Neural cell (in vitro differentiated cells): ENCODE measurements around the gene ACOX1. TPM values are rescaled to one million over a fixed set of nuclear protein-coding genes. Genes with fewer than 3 reads are reported as not detected.

Source experiments
- H2AFZ ChIP-seq: fragments of 200-600, 300-800 bp; sonication (generic), shearing (Covaris generic); 2 replicates; pipeline ENCODE4 v1.6.0; 2014; ENCODE audit warnings: low read depth, mild to moderate bottlenecking, antibody characterized with exemption, low read length, moderate library complexity
- H3F3A ChIP-seq: fragments of 200-600 bp; shearing (Covaris generic); 2 replicates; pipeline ENCODE4 v1.6.1; 2016; ENCODE audit warnings: mild to moderate bottlenecking, moderate library complexity, mixed read lengths, antibody characterized with exemption, low read length; ENCODE audit not compliant: insufficient read depth, poor library complexity, severe bottlenecking
- H3K27ac ChIP-seq: fragments of 200-600, 300-800 bp; sonication (generic), shearing (Covaris generic); 2 replicates; pipeline ENCODE4 v1.5.1; 2014; ENCODE audit warnings: mild to moderate bottlenecking, low read length, moderate library complexity
- H3K27me3 ChIP-seq: fragments of 300-800, 200-600 bp; sonication (generic), shearing (Covaris generic); 2 replicates; pipeline ENCODE4 v1.6.0; 2014; ENCODE audit warnings: mild to moderate bottlenecking, low read depth, low read length, moderate library complexity; ENCODE audit not compliant: insufficient read depth
- H3K36me3 ChIP-seq: fragments of 300-800, 200-600 bp; sonication (generic), shearing (Covaris generic); 2 replicates; pipeline ENCODE4 v1.5.1; 2014; ENCODE audit warnings: mild to moderate bottlenecking, antibody characterized with exemption, low read length, moderate library complexity; ENCODE audit not compliant: insufficient read depth
- H3K4me2 ChIP-seq: fragments of 300-800, 200-600 bp; sonication (generic), shearing (Covaris generic); 2 replicates; pipeline ENCODE4 v1.6.0; 2014; ENCODE audit warnings: mild to moderate bottlenecking, low read length
- H3K4me3 ChIP-seq: fragments of 300-800, 200-600 bp; sonication (generic), shearing (Covaris generic); 2 replicates; pipeline ENCODE4 v1.5.1; 2014; ENCODE audit warnings: mild to moderate bottlenecking, low read length, moderate library complexity
- H3K79me2 ChIP-seq: fragments of 200-600 bp; shearing (Covaris generic); replicated peaks from 2 replicates; pipeline ENCODE4 v1.6.0; 2014; ENCODE audit warnings: mild to moderate bottlenecking, low read length, moderate library complexity; ENCODE audit not compliant: insufficient read depth
- H3K9ac ChIP-seq: fragments of 300-800, 200-600 bp; sonication (generic), shearing (Covaris generic); 2 replicates; pipeline ENCODE4 v1.6.1; 2016; ENCODE audit warnings: mild to moderate bottlenecking, low read length, mixed read lengths
- H3K9me2 ChIP-seq: fragments of 200-600 bp; shearing (Covaris generic); 2 replicates; pipeline ENCODE4 v1.6.1; 2016; ENCODE audit warnings: mild to moderate bottlenecking, low read length, mixed read lengths; ENCODE audit not compliant: insufficient read depth
- H3K9me3 ChIP-seq: fragments of 200-600, 300-800 bp; sonication (generic), shearing (Covaris generic); 2 replicates; pipeline ENCODE4 v1.6.1; 2016; ENCODE audit warnings: mild to moderate bottlenecking, mixed run types, low read length, moderate library complexity, mixed read lengths
- H4K20me1 ChIP-seq: fragments of 200-600 bp; shearing (Covaris generic); 2 replicates; pipeline ENCODE4 v1.6.1; 2016; ENCODE audit warnings: mild to moderate bottlenecking, mixed run types; ENCODE audit not compliant: insufficient read depth
- CTCF ChIP-seq: fragments of 450-650 bp; IDR thresholded peaks from 2 replicates; pipeline ENCODE4 v1.5.1; 2014; ENCODE audit warnings: antibody characterized with exemption, mild to moderate bottlenecking, moderate library complexity; ENCODE audit not compliant: poor library complexity, severe bottlenecking
- EP300 ChIP-seq: fragments of 450-650 bp; conservative IDR thresholded peaks from 2 replicates; pipeline ENCODE4 v1.6.1; 2014; ENCODE audit warnings: antibody characterized with exemption, mild to moderate bottlenecking, moderate library complexity; ENCODE audit not compliant: poor library complexity, severe bottlenecking
- EZH2 ChIP-seq: fragments of 200-600, 300-800 bp; shearing (Covaris generic), sonication (generic); IDR thresholded peaks from 2 replicates; pipeline ENCODE4 v1.6.1; 2014; ENCODE audit warnings: antibody characterized with exemption, low read length, borderline replicate concordance, mild to moderate bottlenecking; ENCODE audit not compliant: insufficient read depth, poor library complexity, severe bottlenecking
- MXI1 ChIP-seq: fragments of 450-650 bp; conservative IDR thresholded peaks from 2 replicates; pipeline ENCODE4 v1.6.1; 2014; ENCODE audit warnings: antibody characterized with exemption, mild to moderate bottlenecking; ENCODE audit not compliant: poor library complexity, severe bottlenecking
- POLR2AphosphoS5 ChIP-seq: IDR thresholded peaks from 2 replicates; pipeline ENCODE4 v1.6.1; 2012
- RAD21 ChIP-seq: fragments of 450-650 bp; conservative IDR thresholded peaks from 2 replicates; pipeline ENCODE4 v1.6.1; 2014; ENCODE audit warnings: antibody characterized with exemption, mild to moderate bottlenecking, moderate library complexity
- REST ChIP-seq: IDR thresholded peaks from 2 replicates; pipeline ENCODE4 v1.6.1; 2012; ENCODE audit warnings: borderline replicate concordance
- SMC3 ChIP-seq: fragments of 450-650 bp; conservative IDR thresholded peaks from 2 replicates; pipeline ENCODE4 v1.6.1; 2014; ENCODE audit warnings: antibody characterized with exemption, mild to moderate bottlenecking, moderate library complexity; ENCODE audit not compliant: poor library complexity
- TAF1 ChIP-seq: IDR thresholded peaks from 2 replicates; pipeline ENCODE4 v1.6.1; 2012; ENCODE audit warnings: low read depth
- polyA plus RNA-seq: library from polyadenylated mRNA; depleted of rRNA; stranded (reverse); fragments of >200 nt; gene quantifications from 2 replicates; pipeline ENCODE4 v1.2.3, GENCODE V29; 2014

ACOX1 gene
- polyA plus RNA-seq, 1 donor from 2014 or later = 31.2 TPM

- no peak overlapping the region for H3K4me2 ChIP-seq
- no peaks in the 10 kb centered on the region for H3K36me3 ChIP-seq
- H3K27me3 ChIP-seq = no peaks in the 10 kb centered on the region
- H3K79me2 ChIP-seq = no peaks in the 10 kb centered on the region
- H3K9me3 ChIP-seq = no peaks in the 10 kb centered on the region
- no peak overlapping the region for H3K27ac ChIP-seq
- H3K9me2 ChIP-seq = no peaks in the 10 kb centered on the region
- H2AFZ ChIP-seq = no peak overlapping the region
- H4K20me1 ChIP-seq = no peaks in the 10 kb centered on the region
- H3K4me3 ChIP-seq = no peak overlapping the region
- no peak overlapping the region for H3K9ac ChIP-seq
- no peaks in the 10 kb centered on the region for H3F3A ChIP-seq
- TF ChIP-seq CTCF (no peak), POLR2AphosphoS5 (no peak), SMC3 (no peak), TAF1 (no peak)
Measured at GRCh38 chr17:75921596-75921995, 57.4 kb downstream of the ACOX1 start.

GRCh38 chr17:75920045-75920560 is 58.9 kb downstream of the ACOX1 start:
- Histone ChIP-seq H4K20me1 (no peaks in the 10 kb centered on the region), H3K9me3 (no peaks in the 10 kb centered on the region), H3K9ac (no peak overlapping the region), H3K27ac (no peak overlapping the region), H3K4me2 (no peak overlapping the region), H3K9me2 (no peaks in the 10 kb centered on the region), H3K4me3 (no peak overlapping the region), H2AFZ (no peak overlapping the region), H3K36me3 (no peaks in the 10 kb centered on the region), H3K27me3 (no peaks in the 10 kb centered on the region), H3F3A (no peaks in the 10 kb centered on the region), H3K79me2 (no peaks in the 10 kb centered on the region)
- TF ChIP-seq REST (no peak), EP300 (no peak)

- no peak overlapping the region for H3K4me2 ChIP-seq
- H3K36me3 ChIP-seq = no peaks in the 10 kb centered on the region
- H3K27ac ChIP-seq = no peak overlapping the region
Measured at GRCh38 chr17:75919611-75920010, 59.4 kb downstream of the ACOX1 start.

More at GRCh38 chr17:75919611-75920010, 59.4 kb downstream of the ACOX1 start:
- Histone ChIP-seq H3F3A (no peaks in the 10 kb centered on the region), H2AFZ (no peak overlapping the region), H3K9ac (no peak overlapping the region), H4K20me1 (no peaks in the 10 kb centered on the region), H3K27me3 (no peaks in the 10 kb centered on the region), H3K9me2 (no peaks in the 10 kb centered on the region), H3K79me2 (no peaks in the 10 kb centered on the region), H3K4me3 (no peak overlapping the region), H3K9me3 (no peaks in the 10 kb centered on the region)
- TF ChIP-seq REST (no peak), TAF1 (no peak), POLR2AphosphoS5 (no peak), SMC3 (no peak), EP300 (no peak), RAD21 (no peak), EZH2 (no peak), MXI1 (no peak), CTCF (no peak)
